Liver (tissue), 9 donors: ENCODE results near the gene PHF19. TPM values are rescaled to one million over a fixed set of nuclear protein-coding genes. Genes with fewer than 3 reads are reported as not detected.

Experiments
- DNase-seq: peaks from one replicate; pipeline ENCODE4 v3.0.0-alpha.2; 2017; ENCODE audit warnings: low spot score
- H3K27ac ChIP-seq, 2 donors: one replicate each; pipeline ENCODE4 v1.7.0; 2013; ENCODE audit warnings: inconsistent platforms in 2 of 2, low read length in 2 of 2, control low read depth in 1 of 2, low read depth in 1 of 2, mild to moderate bottlenecking in 1 of 2
- H3K27me3 ChIP-seq, 4 donors: one replicate each; pipeline versions ENCODE4 v1.6.1 to v1.7.0; 2013; ENCODE audit warnings: low read length in 3 of 4, inconsistent platforms in 1 of 4, mild to moderate bottlenecking in 1 of 4, moderate library complexity in 1 of 4; ENCODE audit not compliant: control insufficient read depth in 4 of 4, insufficient read depth in 4 of 4
- H3K36me3 ChIP-seq, 4 donors: one replicate each; pipeline versions ENCODE4 v1.6.1 to v1.7.0; 2013; ENCODE audit warnings: low read length in 3 of 4, mild to moderate bottlenecking in 3 of 4, low read depth in 1 of 4, moderate library complexity in 1 of 4; ENCODE audit not compliant: control insufficient read depth in 4 of 4, insufficient read depth in 3 of 4
- H3K4me1 ChIP-seq, 4 donors: one replicate each; pipeline versions ENCODE4 v1.6.1 to v1.7.0; 2013; ENCODE audit warnings: low read length in 3 of 4, mild to moderate bottlenecking in 3 of 4, moderate library complexity in 1 of 4; ENCODE audit not compliant: control insufficient read depth in 4 of 4, insufficient read depth in 4 of 4
- H3K4me3 ChIP-seq, 3 donors: one replicate each; pipeline versions ENCODE4 v1.6.1 to v1.7.0; 2013; ENCODE audit warnings: low read length in 3 of 3, control low read depth in 1 of 3, low read depth in 1 of 3, mild to moderate bottlenecking in 1 of 3
- H3K9ac ChIP-seq, 2 donors: one replicate each; pipeline ENCODE4 v1.7.0; 2013; ENCODE audit warnings: low read length in 2 of 2, mild to moderate bottlenecking in 2 of 2, moderate library complexity in 2 of 2, control low read depth in 1 of 2, low read depth in 1 of 2
- H3K9me3 ChIP-seq, 4 donors: one replicate each; pipeline versions ENCODE4 v1.6.1 to v1.7.0; 2013; ENCODE audit warnings: low read length in 3 of 4; ENCODE audit not compliant: control insufficient read depth in 4 of 4
- EGR1 ChIP-seq, 2 donors: IDR thresholded peaks; 2 replicates each; pipeline ENCODE4 v1.6.1; 2016 to 2018; ENCODE audit warnings: antibody characterized with exemption in 2 of 2, low read depth in 2 of 2
- FOXA1 ChIP-seq: IDR thresholded peaks from 2 replicates; pipeline ENCODE4 v1.6.1; 2016; ENCODE audit warnings: antibody characterized with exemption
- FOXA2 ChIP-seq: IDR thresholded peaks from 2 replicates; pipeline ENCODE4 v1.6.1; 2016; ENCODE audit warnings: antibody characterized with exemption
- GABPA ChIP-seq, 2 donors: IDR thresholded peaks in 1 of 2; conservative IDR thresholded peaks in 1 of 2; 2 replicates each; pipeline ENCODE4 v1.6.1; 2016; ENCODE audit warnings: antibody characterized with exemption in 2 of 2, mild to moderate bottlenecking in 1 of 2, moderate library complexity in 1 of 2
- HNF4A ChIP-seq, 2 donors: conservative IDR thresholded peaks; 2 replicates each; pipeline ENCODE4 v1.6.1; 2016; ENCODE audit warnings: antibody characterized with exemption in 2 of 2, mild to moderate bottlenecking in 2 of 2
- HNF4G ChIP-seq: IDR thresholded peaks from 2 replicates; pipeline ENCODE4 v1.6.1; 2016; ENCODE audit warnings: antibody characterized with exemption
- JUND ChIP-seq, 2 donors: IDR thresholded peaks; 2 replicates each; pipeline ENCODE4 v1.6.1; 2016; ENCODE audit warnings: antibody characterized with exemption in 2 of 2
- NR2F2 ChIP-seq: IDR thresholded peaks from 2 replicates; pipeline ENCODE4 v1.6.1; 2016; ENCODE audit warnings: antibody characterized with exemption
- RAD21 ChIP-seq, 2 donors: IDR thresholded peaks; 2 replicates each; pipeline ENCODE4 v1.6.1; 2016; ENCODE audit warnings: antibody characterized with exemption in 2 of 2, mild to moderate bottlenecking in 2 of 2
- RXRA ChIP-seq, 2 donors: IDR thresholded peaks; 2 replicates each; pipeline ENCODE4 v1.6.1; 2017 to 2018; ENCODE audit warnings: antibody characterized with exemption in 2 of 2, mild to moderate bottlenecking in 1 of 2
- SP1 ChIP-seq: IDR thresholded peaks from 2 replicates; pipeline ENCODE4 v1.6.1; 2018; ENCODE audit warnings: antibody characterized with exemption, mild to moderate bottlenecking
- TAF1 ChIP-seq: conservative IDR thresholded peaks from 2 replicates; pipeline ENCODE4 v1.6.1; 2016; ENCODE audit warnings: antibody characterized with exemption, mild to moderate bottlenecking
- YY1 ChIP-seq: IDR thresholded peaks from 2 replicates; pipeline ENCODE4 v1.6.1; 2016; ENCODE audit warnings: antibody characterized with exemption, mild to moderate bottlenecking
- WGBS: extraction: QIAGEN DNeasy Blood & Tissue Kit; methylation state at CpG from one replicate; pipeline ENCODE4 v1.1.7; 2013; 5-methylcytosine and 5-hydroxymethylcytosine counted together
- polyA plus RNA-seq, 2 donors: library from polyadenylated mRNA; stranded (reverse) in 1 of 2; unstranded in 1 of 2; fragments of 200-250 nt in 1 of 2; fragments of >200 nt in 1 of 2; fragmentation: Nextera tagmentation in 1 of 2; extraction: Ambion mirVana in 1 of 2; gene quantifications; one replicate each; pipeline versions ENCODE4 v1.2.1 to v1.2.3, GENCODE V29; 2013 to 2015
- total RNA-seq, 2 donors: library from RNA; depleted of rRNA; stranded (reverse); fragments of >200 nt; gene quantifications; one replicate each; pipeline ENCODE4 v1.2.3, GENCODE V29; 2014
- TF ChIP-seq, protein P1 (sequence below): fragments of 150-350 bp; IDR thresholded peaks from 2 replicates; pipeline ENCODE4 v1.5.1; 2017; ENCODE audit warnings: improper control_type of control experiment, low read depth, low read length; ENCODE audit not compliant: missing input control
- TF ChIP-seq, protein P2 (sequence below): IDR thresholded peaks from 2 replicates; pipeline ENCODE4 v1.6.1; 2016; ENCODE audit warnings: antibody characterized with exemption
- TF ChIP-seq, protein P3 (sequence below): IDR thresholded peaks from 2 replicates; pipeline ENCODE4 v1.6.1; 2016; ENCODE audit warnings: antibody characterized with exemption
- TF ChIP-seq, protein P4 (sequence below): IDR thresholded peaks from 2 replicates; pipeline ENCODE4 v1.6.1; 2016; ENCODE audit warnings: antibody characterized with exemption, mild to moderate bottlenecking
- TF ChIP-seq, protein P5 (sequence below): IDR thresholded peaks from 2 replicates; pipeline ENCODE4 v1.6.1; 2016; ENCODE audit warnings: antibody characterized with exemption
- donor health status: healthy.
- donor health status: healthy.
- donor health status: healthy.
- donor health status: healthy.
- donor health status: healthy.

The PHF19 gene
- total and polyA plus RNA-seq, 4 donors: 1.9 to 16.0 (median 3.5) TPM

DNA sequence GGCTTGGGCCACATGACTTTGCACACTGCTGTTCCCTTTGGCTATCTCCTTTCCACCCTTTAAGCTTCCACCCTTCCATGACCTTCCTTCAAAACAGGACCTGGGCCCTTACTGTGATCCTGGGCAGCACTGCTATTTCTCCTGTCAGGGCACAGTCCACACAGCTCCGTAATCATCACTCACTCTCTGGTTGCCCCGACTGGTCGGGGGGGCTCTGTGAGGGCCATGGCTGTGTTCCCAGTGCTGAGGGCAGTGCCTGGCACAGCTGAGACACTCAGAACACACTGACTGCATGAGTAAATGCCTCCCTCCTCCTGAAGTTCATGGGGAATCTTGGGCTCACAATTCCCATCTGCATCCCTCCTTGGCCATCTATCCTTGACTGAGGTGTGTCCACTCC lies 37.4 kb upstream of the PHF19 start:
- no peak overlapping the region for H3K9ac ChIP-seq
- H3K36me3 ChIP-seq: peaks cover 0 to 2% (median 0%) of the 10 kb centered on the region in 4 donors
- H3K4me3 ChIP-seq: no peak overlapping the region
- peaks cover 0 to 5% (median 0%) of the 10 kb centered on the region in 4 donors for H3K4me1 ChIP-seq
- H3K27ac ChIP-seq: no peak overlapping the region
- no peaks in the 10 kb centered on the region for H3K27me3 ChIP-seq
- no peaks in the 10 kb centered on the region for H3K9me3 ChIP-seq
- no peak for TF ChIP-seq RAD21 (IDR thresholded peaks at IDR 0.05)
- TF ChIP-seq, protein P1, sequence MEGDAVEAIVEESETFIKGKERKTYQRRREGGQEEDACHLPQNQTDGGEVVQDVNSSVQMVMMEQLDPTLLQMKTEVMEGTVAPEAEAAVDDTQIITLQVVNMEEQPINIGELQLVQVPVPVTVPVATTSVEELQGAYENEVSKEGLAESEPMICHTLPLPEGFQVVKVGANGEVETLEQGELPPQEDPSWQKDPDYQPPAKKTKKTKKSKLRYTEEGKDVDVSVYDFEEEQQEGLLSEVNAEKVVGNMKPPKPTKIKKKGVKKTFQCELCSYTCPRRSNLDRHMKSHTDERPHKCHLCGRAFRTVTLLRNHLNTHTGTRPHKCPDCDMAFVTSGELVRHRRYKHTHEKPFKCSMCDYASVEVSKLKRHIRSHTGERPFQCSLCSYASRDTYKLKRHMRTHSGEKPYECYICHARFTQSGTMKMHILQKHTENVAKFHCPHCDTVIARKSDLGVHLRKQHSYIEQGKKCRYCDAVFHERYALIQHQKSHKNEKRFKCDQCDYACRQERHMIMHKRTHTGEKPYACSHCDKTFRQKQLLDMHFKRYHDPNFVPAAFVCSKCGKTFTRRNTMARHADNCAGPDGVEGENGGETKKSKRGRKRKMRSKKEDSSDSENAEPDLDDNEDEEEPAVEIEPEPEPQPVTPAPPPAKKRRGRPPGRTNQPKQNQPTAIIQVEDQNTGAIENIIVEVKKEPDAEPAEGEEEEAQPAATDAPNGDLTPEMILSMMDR: no peak
- no peak for TF ChIP-seq HNF4A (conservative IDR thresholded peaks at IDR 0.05)
- TF ChIP-seq, protein P2, sequence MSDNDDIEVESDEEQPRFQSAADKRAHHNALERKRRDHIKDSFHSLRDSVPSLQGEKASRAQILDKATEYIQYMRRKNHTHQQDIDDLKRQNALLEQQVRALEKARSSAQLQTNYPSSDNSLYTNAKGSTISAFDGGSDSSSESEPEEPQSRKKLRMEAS: no peak
- no peak for TF ChIP-seq TAF1
- no peak for TF ChIP-seq FOXA1
- TF ChIP-seq, protein P3, sequence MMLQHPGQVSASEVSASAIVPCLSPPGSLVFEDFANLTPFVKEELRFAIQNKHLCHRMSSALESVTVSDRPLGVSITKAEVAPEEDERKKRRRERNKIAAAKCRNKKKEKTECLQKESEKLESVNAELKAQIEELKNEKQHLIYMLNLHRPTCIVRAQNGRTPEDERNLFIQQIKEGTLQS: no peak
- TF ChIP-seq RXRA (IDR thresholded peaks at IDR 0.05): no peak
- no peak for TF ChIP-seq JUND (IDR thresholded peaks at IDR 0.05)
- TF ChIP-seq FOXA2: no peak
- no peak for TF ChIP-seq HNF4G
- TF ChIP-seq SP1: no peak
- no peak for TF ChIP-seq EGR1 (IDR thresholded peaks at IDR 0.05; ENCODE audit: low read depth in 2 of 2)
- TF ChIP-seq, protein P4, sequence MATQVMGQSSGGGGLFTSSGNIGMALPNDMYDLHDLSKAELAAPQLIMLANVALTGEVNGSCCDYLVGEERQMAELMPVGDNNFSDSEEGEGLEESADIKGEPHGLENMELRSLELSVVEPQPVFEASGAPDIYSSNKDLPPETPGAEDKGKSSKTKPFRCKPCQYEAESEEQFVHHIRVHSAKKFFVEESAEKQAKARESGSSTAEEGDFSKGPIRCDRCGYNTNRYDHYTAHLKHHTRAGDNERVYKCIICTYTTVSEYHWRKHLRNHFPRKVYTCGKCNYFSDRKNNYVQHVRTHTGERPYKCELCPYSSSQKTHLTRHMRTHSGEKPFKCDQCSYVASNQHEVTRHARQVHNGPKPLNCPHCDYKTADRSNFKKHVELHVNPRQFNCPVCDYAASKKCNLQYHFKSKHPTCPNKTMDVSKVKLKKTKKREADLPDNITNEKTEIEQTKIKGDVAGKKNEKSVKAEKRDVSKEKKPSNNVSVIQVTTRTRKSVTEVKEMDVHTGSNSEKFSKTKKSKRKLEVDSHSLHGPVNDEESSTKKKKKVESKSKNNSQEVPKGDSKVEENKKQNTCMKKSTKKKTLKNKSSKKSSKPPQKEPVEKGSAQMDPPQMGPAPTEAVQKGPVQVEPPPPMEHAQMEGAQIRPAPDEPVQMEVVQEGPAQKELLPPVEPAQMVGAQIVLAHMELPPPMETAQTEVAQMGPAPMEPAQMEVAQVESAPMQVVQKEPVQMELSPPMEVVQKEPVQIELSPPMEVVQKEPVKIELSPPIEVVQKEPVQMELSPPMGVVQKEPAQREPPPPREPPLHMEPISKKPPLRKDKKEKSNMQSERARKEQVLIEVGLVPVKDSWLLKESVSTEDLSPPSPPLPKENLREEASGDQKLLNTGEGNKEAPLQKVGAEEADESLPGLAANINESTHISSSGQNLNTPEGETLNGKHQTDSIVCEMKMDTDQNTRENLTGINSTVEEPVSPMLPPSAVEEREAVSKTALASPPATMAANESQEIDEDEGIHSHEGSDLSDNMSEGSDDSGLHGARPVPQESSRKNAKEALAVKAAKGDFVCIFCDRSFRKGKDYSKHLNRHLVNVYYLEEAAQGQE: no peak
- no peak for TF ChIP-seq NR2F2
- TF ChIP-seq, protein P5, sequence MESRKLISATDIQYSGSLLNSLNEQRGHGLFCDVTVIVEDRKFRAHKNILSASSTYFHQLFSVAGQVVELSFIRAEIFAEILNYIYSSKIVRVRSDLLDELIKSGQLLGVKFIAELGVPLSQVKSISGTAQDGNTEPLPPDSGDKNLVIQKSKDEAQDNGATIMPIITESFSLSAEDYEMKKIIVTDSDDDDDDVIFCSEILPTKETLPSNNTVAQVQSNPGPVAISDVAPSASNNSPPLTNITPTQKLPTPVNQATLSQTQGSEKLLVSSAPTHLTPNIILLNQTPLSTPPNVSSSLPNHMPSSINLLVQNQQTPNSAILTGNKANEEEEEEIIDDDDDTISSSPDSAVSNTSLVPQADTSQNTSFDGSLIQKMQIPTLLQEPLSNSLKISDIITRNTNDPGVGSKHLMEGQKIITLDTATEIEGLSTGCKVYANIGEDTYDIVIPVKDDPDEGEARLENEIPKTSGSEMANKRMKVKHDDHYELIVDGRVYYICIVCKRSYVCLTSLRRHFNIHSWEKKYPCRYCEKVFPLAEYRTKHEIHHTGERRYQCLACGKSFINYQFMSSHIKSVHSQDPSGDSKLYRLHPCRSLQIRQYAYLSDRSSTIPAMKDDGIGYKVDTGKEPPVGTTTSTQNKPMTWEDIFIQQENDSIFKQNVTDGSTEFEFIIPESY: no peak
- no peak for TF ChIP-seq YY1
- no peak for TF ChIP-seq GABPA (IDR thresholded peaks at IDR 0.05 in 1 of 2, conservative IDR thresholded peaks at IDR 0.05 in 1 of 2)
- 54% methylated on average over 3 of the region's 3 CpGs for WGBS
- DNase-seq: no peak
